SK-N-SH treated with all-trans-retinoic acid at 6 μM for 48 hours (cell line): Measurements from ENCODE around the gene PDE8A.

Source experiments
- ATAC-seq: fragments of 200-7000 bp; cut with Tn5 transposase; 3 replicates; pipeline ENCODE4 v1.9.1; 2020; ENCODE audit warnings: mild to moderate bottlenecking, moderate library complexity
- ARNTL ChIP-seq: fragments of 450-650 bp; formaldehyde crosslinking; IDR thresholded peaks from 2 replicates; pipeline ENCODE4 v1.5.0; 2020; ENCODE audit warnings: low read depth, mild to moderate bottlenecking, moderate library complexity, borderline replicate concordance
- BACH2 ChIP-seq: fragments of 250-450 bp; sonication (Bioruptor Pico); IDR thresholded peaks from 2 replicates; pipeline ENCODE4 v1.9.0; 2021; ENCODE audit warnings: mild to moderate bottlenecking, borderline replicate concordance
- CREB5 ChIP-seq: fragments of 250-450 bp; sonication (Bioruptor Pico); IDR thresholded peaks from 2 replicates; pipeline ENCODE4 v1.5.1; 2020; ENCODE audit warnings: low read depth, mild to moderate bottlenecking, moderate library complexity
- CSDC2 ChIP-seq: fragments of 250-450 bp; sonication (Bioruptor Pico); IDR thresholded peaks from 2 replicates; pipeline ENCODE4 v1.5.0; 2020; ENCODE audit warnings: mild to moderate bottlenecking, moderate library complexity
- CSRNP3 ChIP-seq: fragments of 250-450 bp; sonication (Bioruptor Pico); IDR thresholded peaks from 2 replicates; pipeline ENCODE4 v1.5.1; 2021; ENCODE audit warnings: mild to moderate bottlenecking, moderate library complexity
- ESRRG ChIP-seq: fragments of 250-450 bp; sonication (Bioruptor Pico); IDR thresholded peaks from 2 replicates; pipeline ENCODE4 v1.6.1; 2021; ENCODE audit warnings: mild to moderate bottlenecking
- GLIS3 ChIP-seq: fragments of 250-450 bp; sonication (Bioruptor Pico); IDR thresholded peaks from 2 replicates; pipeline ENCODE4 v1.5.0; 2020; ENCODE audit warnings: mild to moderate bottlenecking, moderate library complexity
- ISL1 ChIP-seq: fragments of 250-450 bp; sonication (Bioruptor Pico); IDR thresholded peaks from 2 replicates; pipeline ENCODE4 v2.1.2; 2022; ENCODE audit warnings: mild to moderate bottlenecking, moderate library complexity
- OSR1 ChIP-seq: fragments of 250-450 bp; sonication (Bioruptor Pico); IDR thresholded peaks from 2 replicates; pipeline ENCODE4 v1.8.0; 2022; ENCODE audit warnings: moderate library complexity, mild to moderate bottlenecking, inconsistent platforms
- POU6F1 ChIP-seq: fragments of 250-450 bp; sonication (Bioruptor Pico); IDR thresholded peaks from 2 replicates; pipeline ENCODE4 v1.8.0; 2021; ENCODE audit warnings: low read depth, mild to moderate bottlenecking, moderate library complexity, borderline replicate concordance
- PPARA ChIP-seq: fragments of 250-450 bp; sonication (Bioruptor Pico); IDR thresholded peaks from 2 replicates; pipeline ENCODE4 v1.5.0; 2020; ENCODE audit warnings: mild to moderate bottlenecking, borderline replicate concordance
- RARB ChIP-seq: fragments of 250-450 bp; sonication (Bioruptor Pico); IDR thresholded peaks from 2 replicates; pipeline ENCODE4 v1.8.0; 2021; ENCODE audit warnings: mild to moderate bottlenecking, moderate library complexity
- SNAI2 ChIP-seq: fragments of 250-450 bp; sonication (Bioruptor Pico); IDR thresholded peaks from 2 replicates; pipeline ENCODE4 v1.5.0; 2020; ENCODE audit warnings: mild to moderate bottlenecking, moderate library complexity
- TCF4 ChIP-seq: fragments of 250-450 bp; sonication (Bioruptor Pico); IDR thresholded peaks from 2 replicates; pipeline ENCODE4 v1.8.0; 2021; ENCODE audit warnings: mild to moderate bottlenecking, moderate library complexity, borderline replicate concordance
- TSHZ2 ChIP-seq: fragments of 250-450 bp; sonication (Bioruptor Pico); IDR thresholded peaks from 2 replicates; pipeline ENCODE4 v1.5.0; 2020; ENCODE audit warnings: mild to moderate bottlenecking, moderate library complexity
- ZC3H10 ChIP-seq: fragments of 250-450 bp; sonication (Bioruptor Pico); IDR thresholded peaks from 2 replicates; pipeline ENCODE4 v1.5.1; 2021; ENCODE audit warnings: mild to moderate bottlenecking, moderate library complexity
- ZFP3 ChIP-seq: fragments of 250-450 bp; sonication (Bioruptor Pico); IDR thresholded peaks from 2 replicates; pipeline ENCODE4 v1.5.0; 2020; ENCODE audit warnings: mild to moderate bottlenecking, moderate library complexity
- ZFP30 ChIP-seq: fragments of 450-650 bp; formaldehyde crosslinking; IDR thresholded peaks from 2 replicates; pipeline ENCODE4 v1.5.0; 2022; ENCODE audit warnings: mild to moderate bottlenecking, moderate library complexity
- ZNF565 ChIP-seq: fragments of 450-650 bp; formaldehyde crosslinking; conservative IDR thresholded peaks from 2 replicates; pipeline ENCODE4 v1.5.0; 2020; ENCODE audit warnings: low read depth, mild to moderate bottlenecking, moderate library complexity
- ZNF70 ChIP-seq: fragments of 450-650 bp; formaldehyde crosslinking; IDR thresholded peaks from 2 replicates; pipeline ENCODE4 v1.5.0; 2020; ENCODE audit warnings: mild to moderate bottlenecking, moderate library complexity
- ZNF8 ChIP-seq: fragments of 450-650 bp; formaldehyde crosslinking; IDR thresholded peaks from 2 replicates; pipeline ENCODE4 v1.5.0; 2020; ENCODE audit warnings: mild to moderate bottlenecking, moderate library complexity

PDE8A gene

GRCh38 chr15:85062560-85062959 lies 80.9 kb downstream of the PDE8A start (continued):
- TF ChIP-seq TSHZ2 (CRISPR knock-in tag) (no peak), ZC3H10 (CRISPR knock-in tag) (no peak), ZFP30 (CRISPR knock-in tag) (no peak), ISL1 (CRISPR knock-in tag) (no peak), ESRRG (no peak), POU6F1 (CRISPR knock-in tag) (no peak), TCF4 (CRISPR knock-in tag) (no peak), SNAI2 (CRISPR knock-in tag) (no peak), ARNTL (CRISPR knock-in tag) (no peak), CSDC2 (CRISPR knock-in tag) (no peak), ZNF70 (CRISPR knock-in tag) (no peak)

- TF ChIP-seq ZNF565 (CRISPR knock-in tag): no peak
- no peak for TF ChIP-seq SNAI2 (CRISPR knock-in tag)
- no peak for TF ChIP-seq POU6F1 (CRISPR knock-in tag)
- no peak for TF ChIP-seq CREB5 (CRISPR knock-in tag)
- TF ChIP-seq GLIS3 (CRISPR knock-in tag): no peak
- TF ChIP-seq BACH2: no peak
- TF ChIP-seq TCF4 (CRISPR knock-in tag): no peak
- no peak for TF ChIP-seq CSDC2 (CRISPR knock-in tag)
- no peak for ATAC-seq
Measured at GRCh38 chr15:85063088-85063487, 81.4 kb downstream of the PDE8A start.

GRCh38 chr15:85063522-85064079 lies 81.9 kb downstream of the PDE8A start:
- no peak for ATAC-seq
- TF ChIP-seq CSRNP3 (CRISPR knock-in tag): no peak
- no peak for TF ChIP-seq ZFP3
- TF ChIP-seq CSDC2 (CRISPR knock-in tag): no peak
- TF ChIP-seq CREB5 (CRISPR knock-in tag): no peak
- TF ChIP-seq ZC3H10 (CRISPR knock-in tag): no peak
- TF ChIP-seq ZNF70 (CRISPR knock-in tag): no peak
- no peak for TF ChIP-seq ISL1 (CRISPR knock-in tag)
- no peak for TF ChIP-seq TCF4 (CRISPR knock-in tag)
- no peak for TF ChIP-seq PPARA (CRISPR knock-in tag)
- no peak for TF ChIP-seq GLIS3 (CRISPR knock-in tag)
- TF ChIP-seq RARB (CRISPR knock-in tag): no peak
- TF ChIP-seq OSR1 (CRISPR knock-in tag): no peak
- no peak for TF ChIP-seq TSHZ2 (CRISPR knock-in tag)
- no peak for TF ChIP-seq POU6F1 (CRISPR knock-in tag)
- no peak for TF ChIP-seq SNAI2 (CRISPR knock-in tag)
- TF ChIP-seq ZNF565 (CRISPR knock-in tag): no peak
- no peak for TF ChIP-seq ZFP30 (CRISPR knock-in tag)
- no peak for TF ChIP-seq ZNF8 (CRISPR knock-in tag)
- TF ChIP-seq ARNTL (CRISPR knock-in tag): no peak
